ENCODE data around the gene ABCB9. TPM values are rescaled to one million over a fixed set of nuclear protein-coding genes. Genes with fewer than 3 reads are reported as not detected.

ABCB9 gene
- total and polyA plus RNA-seq, 2 of the 8 experiments (the other 6 are each of a cell fraction or from before 2014, with no cell fraction given): 3.8 to 8.0 TPM

DNA sequence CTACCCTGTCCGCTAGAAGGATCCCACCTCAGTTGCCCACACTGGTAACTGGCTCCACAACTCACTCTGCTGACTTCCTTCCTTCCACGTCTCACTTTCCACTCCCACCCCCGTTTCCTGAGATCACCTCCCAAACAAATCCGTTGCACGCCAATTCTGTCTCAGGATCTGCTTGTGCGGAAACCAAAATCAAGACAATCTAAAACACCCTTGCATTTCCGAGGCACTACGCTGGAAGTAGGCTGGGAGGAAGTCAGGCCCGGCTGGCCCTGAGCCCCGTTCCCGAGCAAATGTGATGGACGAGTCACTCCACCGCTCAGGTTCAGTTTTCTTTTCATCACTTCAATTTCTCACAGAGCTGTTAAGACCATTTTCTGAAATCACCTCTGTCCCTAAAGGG lies 23.1 kb downstream of the ABCB9 start:
- Histone ChIP-seq H3K18ac (ENCODE audit: extremely low read depth, low read length) (no peak overlapping the region), H3K4me1 (replicated peaks in 1 of 4; ENCODE audit: control insufficient read depth in 3 of 4, insufficient read depth in 4 of 4, low read length in 3 of 4) (no peaks in the 10 kb centered on the region), H4K91ac (replicated peaks; ENCODE audit: insufficient read length, low read length) (no peak overlapping the region), H3K27ac (ENCODE audit: low read depth, low read length) (no peak overlapping the region), H2BK12ac (ENCODE audit: low read depth, low read length) (no peak overlapping the region), H2AFZ (ENCODE audit: low read length) (no peak overlapping the region), H4K8ac (ENCODE audit: extremely low read depth, insufficient read depth, low read length) (0 out of 2 replicates have a peak overlapping the region, but pooled peaks have one; percentile 28), H3K4ac (replicated peaks; ENCODE audit: insufficient read length, low read depth, low read length) (no peak overlapping the region), H3K79me1 (ENCODE audit: low read depth, low read length) (no peaks in the 10 kb centered on the region), H4K20me1 (replicated peaks in 1 of 2; ENCODE audit: control insufficient read depth in 1 of 2, insufficient read depth in 2 of 2, low read length in 2 of 2) (peaks cover 0 to 7% of the 10 kb centered on the region in 2 experiments), H2BK120ac (replicated peaks; ENCODE audit: low read depth, low read length) (no peak overlapping the region), H2BK20ac (ENCODE audit: low read length) (no peak overlapping the region), H2BK5ac (ENCODE audit: low read depth, low read length) (no peak overlapping the region), H3K9me3 (ENCODE audit: insufficient read depth in 2 of 2, low read depth in 1 of 2, low read length in 1 of 2) (no peaks in the 10 kb centered on the region), H3K4me3 (ENCODE audit: extremely low read depth in 1 of 4, insufficient read depth in 2 of 4, low read depth in 3 of 4, low read length in 4 of 4) (no peak overlapping the region), H2BK15ac (ENCODE audit: low read length) (no peak overlapping the region), H4K5ac (ENCODE audit: insufficient read length, low read depth, low read length) (no peak overlapping the region), H3K27me3 (replicated peaks in 1 of 4; ENCODE audit: control insufficient read depth in 3 of 4, extremely low read depth in 1 of 4, insufficient read depth in 3 of 4, low read length in 3 of 4) (no peaks in the 10 kb centered on the region), H3K9ac (replicated peaks in 1 of 4; ENCODE audit: extremely low read depth in 1 of 4, low read depth in 3 of 4, low read length in 3 of 4) (no peak overlapping the region), H3K36me3 (ENCODE audit: control insufficient read depth in 2 of 4, insufficient read depth in 4 of 4, low read length in 3 of 4) (no peaks in the 10 kb centered on the region), H3K23me2 (ENCODE audit: low read depth, low read length) (no peaks in the 10 kb centered on the region), H3K14ac (ENCODE audit: insufficient read length) (no peak overlapping the region), H3K23ac (ENCODE audit: insufficient read length) (no peak overlapping the region), H3K56ac (replicated peaks; ENCODE audit: insufficient read length, low read depth, low read length) (no peak overlapping the region), H3K4me2 (ENCODE audit: insufficient read depth in 1 of 2, low read depth in 2 of 2, low read length in 2 of 2) (no peak overlapping the region), H2AK5ac (ENCODE audit: low read depth, low read length) (no peak overlapping the region), H3K79me2 (ENCODE audit: control insufficient read depth in 1 of 2, insufficient read depth in 2 of 2, low read length in 2 of 2) (no peaks in the 10 kb centered on the region)
- CTCF ChIA-PET (ENCODE audit: partially characterized antibody): interaction anchor here (0.6 to 21.5 kb wide), 4 partner anchors 12 to 101 kb away, joined by 3 to 473 read pairs (median 4); no protein-coding TSS in a partner anchor
- FAIRE-seq: no peak
- no peak for DNase-seq (ENCODE audit: low read depth in 1 of 2, low spot score in 2 of 2)
- 83% methylated on average over 13 of the region's 13 CpGs; no CpG with 5 or more reads in 1 of the 2 experiments for WGBS, 2 experiments (ENCODE audit: extremely low coverage in 1 of 2, insufficient coverage in 1 of 2, insufficient read length in 1 of 2, insufficient replicate concordance in 2 of 2, low coverage in 1 of 2, low lambda C conversion rate in 2 of 2, missing lambda C conversion rate in 1 of 2)
- POLR2A ChIA-PET (ENCODE audit: partially characterized antibody): no interaction called here
- TF ChIP-seq KDM4A (IDR thresholded peaks at IDR 0.05; ENCODE audit: low read depth, low read length, severe bottlenecking) (no peak), POLR2AphosphoS5 (IDR thresholded peaks at IDR 0.05; ENCODE audit: low read depth, low read length) (no peak), CREB1 (IDR thresholded peaks at IDR 0.05) (no peak), SAP30 (IDR thresholded peaks at IDR 0.05; ENCODE audit: insufficient read depth, insufficient replicate concordance, low read length) (no peak), CEBPB (IDR thresholded peaks at IDR 0.05; ENCODE audit: low read depth, low read length) (no peak), GTF2F1 (IDR thresholded peaks at IDR 0.05; ENCODE audit: borderline replicate concordance, low read depth, low read length) (no peak), SUZ12 (IDR thresholded peaks at IDR 0.05; ENCODE audit: low read length) (no peak), NANOG (IDR thresholded peaks at IDR 0.05; ENCODE audit: insufficient read depth, low read depth, low read length, poor library complexity, severe bottlenecking) (no peak), RFX5 (IDR thresholded peaks at IDR 0.05; ENCODE audit: borderline replicate concordance, low read depth, low read length) (no peak), JUN (IDR thresholded peaks at IDR 0.05; ENCODE audit: low read depth, low read length) (no peak), ATF3 (IDR thresholded peaks at IDR 0.05; ENCODE audit: insufficient read depth, low read depth, low read length) (no peak), USF2 (IDR thresholded peaks at IDR 0.05; ENCODE audit: low read length) (no peak), BACH1 (IDR thresholded peaks at IDR 0.05; ENCODE audit: low read length) (no peak)

All from H1 (cell line).